ENCODE results near the gene GID8. TPM values are rescaled to one million over a fixed set of nuclear protein-coding genes. Genes with fewer than 3 reads are reported as not detected.
A peak's percentile ranks its signal among the peaks of the same experiment; 100 is the strongest.

The GID8 gene
- total and polyA plus RNA-seq, 2 of the 4 experiments (the other 2 are of a cell fraction) = 21.5 to 33.9 TPM

- peak; percentile 59 for TF ChIP-seq FOS (IDR thresholded peaks at IDR 0.05; ENCODE audit: low read depth, low read length)
These were observed 34.9 kb upstream of the GID8 start (continued) for GRCh38 chr20:62902926-62903615.

GRCh38 chr20:62905536-62906117, 32.3 kb upstream of the GID8 start:
- no TSS peak for BruUV-seq (replicated peaks)
- Histone ChIP-seq H3K18ac (ENCODE audit: low read depth, low read length) (no peak overlapping the region), H3K23ac (ENCODE audit: low read depth, low read length) (no peak overlapping the region), H4K5ac (ENCODE audit: low read depth, low read length) (no peak overlapping the region), H3K27ac (ENCODE audit: insufficient read depth, low read length) (no peak overlapping the region), H3K4me2 (ENCODE audit: low read depth, low read length) (no peak overlapping the region), H4K91ac (ENCODE audit: insufficient read depth, low read depth, low read length) (no peak overlapping the region), H2AK9ac (replicated peaks; ENCODE audit: low read depth, low read length, poor library complexity) (no peak overlapping the region), H3K4me3 (ENCODE audit: insufficient read depth, low read depth, low read length) (no peak overlapping the region), H3K4me1 (ENCODE audit: control insufficient read depth, insufficient read depth, low read length) (peaks cover 28% of the 10 kb centered on the region), H2AK5ac (ENCODE audit: low read depth, low read length) (no peak overlapping the region), H3K79me1 (ENCODE audit: low read depth in 1 of 2, low read length in 2 of 2) (peaks cover 31 to 88% of the 10 kb centered on the region in 2 experiments), H3K9me3 (ENCODE audit: control insufficient read depth, insufficient read depth, low read length) (no peaks in the 10 kb centered on the region), H3K27me3 (ENCODE audit: control insufficient read depth, insufficient read depth, low read length) (no peaks in the 10 kb centered on the region), H3K56ac (ENCODE audit: extremely low read depth, insufficient read depth, low read length) (no peak overlapping the region), H2AFZ (replicated peaks; ENCODE audit: low read length, poor library complexity) (no peak overlapping the region), H4K8ac (ENCODE audit: low read depth in 2 of 2, low read length in 2 of 2) (no peak overlapping the region), H3K36me3 (ENCODE audit: control insufficient read depth, insufficient read depth, low read length) (peaks cover 72% of the 10 kb centered on the region), H2BK15ac (ENCODE audit: low read depth, low read length) (no peak overlapping the region), H3K4ac (ENCODE audit: low read depth, low read length) (no peak overlapping the region), H2BK120ac (ENCODE audit: low read depth, low read length) (no peak overlapping the region), H3K14ac (replicated peaks; ENCODE audit: low read depth, low read length) (no peak overlapping the region), H3K9me1 (ENCODE audit: insufficient read depth, low read length) (peaks cover 21% of the 10 kb centered on the region), H2BK5ac (ENCODE audit: low read depth, low read length, poor library complexity, severe bottlenecking) (no peak overlapping the region), H4K20me1 (ENCODE audit: insufficient read depth, low read length) (peaks cover 77% of the 10 kb centered on the region), H2BK20ac (ENCODE audit: low read depth, low read length) (no peak overlapping the region), H3K9ac (ENCODE audit: low read depth, low read length) (no peak overlapping the region)
- ATAC-seq (ENCODE audit: low read depth) (no peak), DNase-seq (no peak)
- dilution Hi-C loops (cut with HindIII; ENCODE audit: low sequenced_read_pairs, unreplicated experiment) (no loop called here), intact Hi-C loops (cut with micrococcal nuclease) (no loop called here), in situ Hi-C loops (cut with MboI; ENCODE audit: low sequenced_read_pairs) (no loop called here)
- ChIA-PET POLR2A (ENCODE audit: unreplicated experiment) (no interaction called here), CTCF (no interaction called here)
- 85% methylated on average over 6 of the region's 17 CpGs; no CpG with 5 or more reads in 1 of the 2 experiments for WGBS, 2 experiments (ENCODE audit: extremely low coverage in 2 of 2, insufficient read length in 1 of 2)
- TF ChIP-seq MAFK (IDR thresholded peaks at IDR 0.05; ENCODE audit: low read depth, low read length) (no peak), SMC3 (IDR thresholded peaks at IDR 0.05; ENCODE audit: low read depth, low read length) (no peak), CHD1 (IDR thresholded peaks at IDR 0.05; ENCODE audit: low read depth, low read length) (no peak), CEBPB (IDR thresholded peaks at IDR 0.05; ENCODE audit: low read depth, low read length) (no peak), CTCF (conservative IDR thresholded peaks at IDR 0.05; ENCODE audit: low read depth, low read length) (no peak), NFE2L2 (IDR thresholded peaks at IDR 0.05; ENCODE audit: low read depth, low read length) (no peak), USF2 (IDR thresholded peaks at IDR 0.05; ENCODE audit: low read depth, low read length) (no peak), RCOR1 (IDR thresholded peaks at IDR 0.05; ENCODE audit: insufficient replicate concordance, low read length) (no peak), RAD21 (IDR thresholded peaks at IDR 0.05; ENCODE audit: low read length) (no peak), POLR2A (IDR thresholded peaks at IDR 0.05; ENCODE audit: low read depth, low read length) (no peak), RFX5 (IDR thresholded peaks at IDR 0.05; ENCODE audit: low read depth, low read length) (no peak), MAZ (IDR thresholded peaks at IDR 0.05; ENCODE audit: borderline replicate concordance, low read depth, low read length) (no peak), FOS (IDR thresholded peaks at IDR 0.05; ENCODE audit: low read depth, low read length) (no peak)

All from IMR-90 (cell line).